Thyroid gland (tissue), 4 donors: ENCODE measurements around the gene ECSCR.

Source experiments
- POLR2A ChIP-seq, 2 donors: fragments of 450-650 bp; IDR thresholded peaks; one replicate each; pipeline ENCODE4 v1.6.1; 2017; ENCODE audit warnings: antibody characterized with exemption in 2 of 2, mild to moderate bottlenecking in 2 of 2, moderate library complexity in 1 of 2
- TF ChIP-seq, protein P1 (sequence below), 6 experiments: fragments of 200-600 bp in 3 of 6; fragments of 450-650 bp in 3 of 6; sonication (generic) in 3 of 6; IDR thresholded peaks; one replicate each; pipeline ENCODE4 v1.5.1; 2016 to 2019; ENCODE audit warnings: antibody characterized with exemption in 6 of 6, mild to moderate bottlenecking in 2 of 6, inconsistent platforms in 1 of 6, moderate library complexity in 1 of 6

DNA sequence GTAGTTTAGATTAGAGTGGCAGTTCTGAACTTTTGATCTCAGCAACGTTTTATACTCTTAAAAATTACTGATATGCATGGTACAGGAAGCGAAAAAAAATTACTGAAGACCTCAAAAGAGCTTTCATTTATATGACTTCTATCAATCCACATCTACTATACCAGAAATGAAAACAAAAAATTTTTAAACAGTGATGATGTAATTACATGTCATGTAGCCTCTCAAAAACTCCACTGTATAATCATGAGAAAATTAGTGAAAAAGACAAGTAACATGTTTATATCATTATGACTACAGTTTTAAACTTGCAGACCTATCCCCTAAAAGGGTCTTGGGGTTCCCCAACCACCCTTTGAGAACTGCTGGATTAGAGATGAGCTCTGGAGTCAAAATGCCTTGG lies 32.5 kb downstream of the ECSCR start:
- TF ChIP-seq, protein P1, sequence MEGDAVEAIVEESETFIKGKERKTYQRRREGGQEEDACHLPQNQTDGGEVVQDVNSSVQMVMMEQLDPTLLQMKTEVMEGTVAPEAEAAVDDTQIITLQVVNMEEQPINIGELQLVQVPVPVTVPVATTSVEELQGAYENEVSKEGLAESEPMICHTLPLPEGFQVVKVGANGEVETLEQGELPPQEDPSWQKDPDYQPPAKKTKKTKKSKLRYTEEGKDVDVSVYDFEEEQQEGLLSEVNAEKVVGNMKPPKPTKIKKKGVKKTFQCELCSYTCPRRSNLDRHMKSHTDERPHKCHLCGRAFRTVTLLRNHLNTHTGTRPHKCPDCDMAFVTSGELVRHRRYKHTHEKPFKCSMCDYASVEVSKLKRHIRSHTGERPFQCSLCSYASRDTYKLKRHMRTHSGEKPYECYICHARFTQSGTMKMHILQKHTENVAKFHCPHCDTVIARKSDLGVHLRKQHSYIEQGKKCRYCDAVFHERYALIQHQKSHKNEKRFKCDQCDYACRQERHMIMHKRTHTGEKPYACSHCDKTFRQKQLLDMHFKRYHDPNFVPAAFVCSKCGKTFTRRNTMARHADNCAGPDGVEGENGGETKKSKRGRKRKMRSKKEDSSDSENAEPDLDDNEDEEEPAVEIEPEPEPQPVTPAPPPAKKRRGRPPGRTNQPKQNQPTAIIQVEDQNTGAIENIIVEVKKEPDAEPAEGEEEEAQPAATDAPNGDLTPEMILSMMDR (IDR thresholded peaks at IDR 0.05) = no peak
- no peak for TF ChIP-seq POLR2A (IDR thresholded peaks at IDR 0.05)
